ENCODE results near the gene C17orf100.

Gene C17orf100

DNA sequence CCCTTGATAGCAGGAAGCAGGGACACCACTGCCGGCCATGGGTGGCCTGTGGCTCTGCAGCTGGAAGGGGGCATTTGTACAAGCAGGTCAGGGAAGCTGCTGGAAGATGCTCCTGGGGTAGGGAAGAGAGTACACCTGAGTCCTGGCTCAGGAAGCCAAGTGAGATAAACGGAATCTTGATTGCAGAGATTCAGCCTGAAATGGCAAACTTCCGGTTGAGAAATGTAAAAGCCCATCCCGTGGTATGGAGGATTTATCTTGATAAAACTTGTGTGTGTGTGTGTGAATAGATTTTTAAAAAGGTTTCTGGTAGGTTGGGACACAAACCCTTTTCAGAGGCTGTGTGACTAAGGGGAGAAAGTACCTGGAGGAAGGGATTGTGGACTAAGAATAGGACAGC, 29.6 kb downstream of the C17orf100 start:
- ChIA-PET CTCF (interaction anchor here (2.0 kb wide), 1 partner anchor 15 kb away, joined by 4 read pairs; no protein-coding TSS in a partner anchor), POLR2A (no interaction called here)
- TF ChIP-seq, protein P1, sequence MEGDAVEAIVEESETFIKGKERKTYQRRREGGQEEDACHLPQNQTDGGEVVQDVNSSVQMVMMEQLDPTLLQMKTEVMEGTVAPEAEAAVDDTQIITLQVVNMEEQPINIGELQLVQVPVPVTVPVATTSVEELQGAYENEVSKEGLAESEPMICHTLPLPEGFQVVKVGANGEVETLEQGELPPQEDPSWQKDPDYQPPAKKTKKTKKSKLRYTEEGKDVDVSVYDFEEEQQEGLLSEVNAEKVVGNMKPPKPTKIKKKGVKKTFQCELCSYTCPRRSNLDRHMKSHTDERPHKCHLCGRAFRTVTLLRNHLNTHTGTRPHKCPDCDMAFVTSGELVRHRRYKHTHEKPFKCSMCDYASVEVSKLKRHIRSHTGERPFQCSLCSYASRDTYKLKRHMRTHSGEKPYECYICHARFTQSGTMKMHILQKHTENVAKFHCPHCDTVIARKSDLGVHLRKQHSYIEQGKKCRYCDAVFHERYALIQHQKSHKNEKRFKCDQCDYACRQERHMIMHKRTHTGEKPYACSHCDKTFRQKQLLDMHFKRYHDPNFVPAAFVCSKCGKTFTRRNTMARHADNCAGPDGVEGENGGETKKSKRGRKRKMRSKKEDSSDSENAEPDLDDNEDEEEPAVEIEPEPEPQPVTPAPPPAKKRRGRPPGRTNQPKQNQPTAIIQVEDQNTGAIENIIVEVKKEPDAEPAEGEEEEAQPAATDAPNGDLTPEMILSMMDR (IDR thresholded peaks at IDR 0.05; ENCODE audit: control extremely low read depth, extremely low read depth, low read depth, missing control alignments): no peak
- DNase-seq (ENCODE audit: extremely low spot score): no peak

DNA sequence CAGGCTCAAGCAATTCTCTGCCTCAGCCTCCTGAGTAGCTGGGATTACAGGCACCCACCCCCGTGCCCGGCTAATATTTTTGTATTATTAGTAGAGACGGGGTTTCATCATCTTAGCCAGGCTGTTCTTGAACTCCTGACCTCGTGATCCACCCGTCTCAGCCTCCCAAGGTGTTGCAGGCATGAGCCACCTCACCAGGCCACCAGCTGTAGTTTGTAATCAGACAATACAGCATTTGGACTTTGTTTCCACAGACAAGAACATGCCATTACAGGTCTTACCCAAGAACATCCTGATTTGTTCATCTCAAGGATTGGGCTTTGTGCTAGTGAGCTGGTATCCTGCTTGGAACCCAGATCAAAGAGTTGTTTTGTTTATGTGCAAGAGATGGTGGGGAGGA, 30.1 kb downstream of the C17orf100 start:
- CTCF ChIA-PET: interaction anchor here (1.9 to 2.0 kb wide), 2 partner anchors 13 to 15 kb away, joined by 4 to 5 read pairs; no protein-coding TSS in a partner anchor
- no peak for DNase-seq (ENCODE audit: extremely low spot score)
- POLR2A ChIA-PET: no interaction called here
- TF ChIP-seq, protein P1 (IDR thresholded peaks at IDR 0.05; ENCODE audit: control extremely low read depth, extremely low read depth, low read depth, missing control alignments): no peak

DNA sequence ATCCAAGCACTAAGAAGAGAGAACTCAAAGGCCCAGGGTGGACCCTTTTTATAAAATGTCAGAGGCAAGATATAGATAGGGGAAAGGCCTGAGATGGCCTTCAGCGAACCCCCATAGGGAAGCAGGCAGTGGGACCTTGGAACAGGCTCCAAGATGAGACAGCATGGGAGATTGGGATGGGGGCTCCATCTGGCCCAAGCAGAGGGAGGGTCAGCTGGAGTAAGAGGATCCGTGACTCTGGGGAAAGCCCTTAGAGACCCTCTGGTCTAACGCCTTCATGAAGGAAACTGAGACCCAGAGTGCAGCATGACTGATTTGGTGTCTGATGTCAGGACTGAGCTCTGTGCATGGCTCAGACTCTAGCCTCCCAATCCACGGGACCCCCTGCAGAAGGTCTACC, 30.8 kb downstream of the C17orf100 start:
- DNase-seq (ENCODE audit: extremely low spot score): no peak
- ChIA-PET CTCF (interaction anchor here (1.9 to 2.0 kb wide), 2 partner anchors 13 to 16 kb away, joined by 4 to 5 read pairs; no protein-coding TSS in a partner anchor), POLR2A (no interaction called here)
- TF ChIP-seq, protein P1 (IDR thresholded peaks at IDR 0.05; ENCODE audit: control extremely low read depth, extremely low read depth, low read depth, missing control alignments): no peak

DNA sequence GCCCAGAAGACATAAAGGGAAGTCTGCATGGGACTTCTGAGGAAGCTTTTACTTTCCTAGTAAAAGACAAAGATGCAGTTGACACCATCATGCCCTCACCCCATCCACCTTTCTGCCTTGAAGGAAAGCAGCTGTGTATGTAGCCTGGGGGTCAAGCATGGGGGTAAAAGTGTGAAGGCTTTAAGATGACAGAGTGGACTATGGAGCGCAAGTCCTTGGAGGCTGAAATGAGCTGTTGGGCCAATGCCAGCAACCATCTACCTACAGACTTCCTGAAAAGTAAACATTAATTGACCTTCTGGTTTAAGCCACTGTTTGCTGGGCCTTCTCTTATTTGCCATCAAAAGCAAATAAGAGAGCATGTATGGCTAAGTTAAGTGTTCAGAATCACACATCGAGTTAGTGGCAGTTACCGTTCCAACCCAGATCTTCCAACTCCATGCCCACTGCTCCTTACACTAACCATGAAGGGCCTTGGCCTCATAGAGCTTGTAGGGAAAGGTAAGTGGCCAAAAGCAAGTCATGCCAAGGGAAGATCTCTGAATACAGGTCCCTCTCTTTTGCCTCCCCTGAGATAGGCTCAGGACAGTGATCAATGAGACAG, 31.6 kb downstream of the C17orf100 start:
- no peak for DNase-seq (ENCODE audit: extremely low spot score)
- POLR2A ChIA-PET: no interaction called here
- CTCF ChIA-PET: interaction anchor here (1.9 kb wide), 1 partner anchor 12 kb away, joined by 5 read pairs; no protein-coding TSS in a partner anchor
- TF ChIP-seq, protein P1 (IDR thresholded peaks at IDR 0.05; ENCODE audit: control extremely low read depth, extremely low read depth, low read depth, missing control alignments): no peak

DNA sequence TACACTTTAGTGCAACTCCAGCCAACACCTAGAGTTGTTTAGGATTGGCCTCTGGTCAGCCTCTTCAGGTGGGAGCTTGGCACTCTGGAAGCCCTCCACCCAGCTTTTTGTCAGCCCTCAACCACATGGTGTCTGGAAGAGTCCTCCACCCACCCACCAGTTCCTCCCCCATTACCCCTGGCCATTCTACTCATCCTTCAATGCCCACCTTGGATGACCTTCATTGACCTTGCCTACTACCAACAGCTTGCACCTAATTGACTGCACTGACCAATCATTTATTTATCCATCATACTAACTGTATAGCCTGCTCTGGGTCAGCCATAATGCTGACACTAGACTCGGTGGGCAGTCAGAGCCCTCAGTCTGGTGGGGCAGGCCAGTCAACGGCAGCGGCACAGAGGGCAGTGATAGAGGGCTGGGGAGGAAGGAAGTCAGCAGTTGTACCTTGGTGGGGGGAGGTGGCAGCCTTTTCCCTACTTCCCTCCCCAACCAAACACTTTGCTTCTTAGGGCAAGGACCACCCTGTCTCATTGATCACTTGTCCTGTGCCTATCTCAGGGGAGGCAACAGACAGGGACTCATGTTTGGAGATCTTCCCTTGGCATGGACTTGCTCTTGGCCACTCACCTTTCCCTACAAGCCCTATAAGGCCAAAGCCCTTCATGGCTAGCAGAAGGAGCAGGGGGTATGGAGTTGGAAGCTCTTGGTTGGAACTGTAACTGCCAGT, 32.3 kb downstream of the C17orf100 start:
- TF ChIP-seq, protein P1 (IDR thresholded peaks at IDR 0.05; ENCODE audit: control extremely low read depth, extremely low read depth, low read depth, missing control alignments): no peak
- POLR2A ChIA-PET: no interaction called here
- CTCF ChIA-PET: interaction anchor here (0.9 to 1.9 kb wide), 2 partner anchors 11 to 14 kb away, joined by 3 to 5 read pairs; no protein-coding TSS in a partner anchor
- DNase-seq (ENCODE audit: extremely low spot score): no peak

DNA sequence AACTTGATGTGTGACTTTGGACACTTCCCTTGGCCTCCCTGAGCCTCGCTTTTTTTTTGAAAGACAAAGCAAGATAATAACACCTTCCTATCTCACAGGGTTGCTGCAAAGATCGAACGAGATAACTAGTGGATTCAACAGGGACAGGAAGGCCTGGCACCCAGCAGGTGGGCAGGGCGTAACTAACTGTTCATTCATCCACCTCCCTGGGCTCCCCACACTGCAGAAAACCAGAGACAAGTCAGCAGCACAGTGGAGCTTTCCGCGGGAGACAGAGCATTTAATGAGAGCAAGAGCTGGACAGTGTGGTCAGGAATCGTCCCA, 32.9 kb downstream of the C17orf100 start:
- TF ChIP-seq, protein P1 (IDR thresholded peaks at IDR 0.05; ENCODE audit: control extremely low read depth, extremely low read depth, low read depth, missing control alignments): no peak
- DNase-seq (ENCODE audit: extremely low spot score): no peak
- POLR2A ChIA-PET: no interaction called here
- CTCF ChIA-PET: interaction anchor here (0.9 to 1.4 kb wide), 2 partner anchors 13 to 35 kb away, joined by 3 read pairs; no protein-coding TSS in a partner anchor

Data from GM10248 (cell line).